Breast epithelium (tissue), 4 donors: ENCODE data around the gene SDK1. TPM values are rescaled to one million over a fixed set of nuclear protein-coding genes. Genes with fewer than 3 reads are reported as not detected.

ENCODE experiments used
- DNase-seq, 2 donors: peaks; one replicate each; pipeline ENCODE4 v3.0.0-alpha.2; 2019; ENCODE audit warnings: low spot score in 2 of 2
- H3K27ac ChIP-seq, 2 donors: fragments of 200-600 bp; sonication (generic) in 1 of 2; one replicate each; pipeline ENCODE4 v1.5.1; 2016 to 2019; ENCODE audit warnings: mild to moderate bottlenecking in 1 of 2
- H3K27me3 ChIP-seq, 2 donors: fragments of 200-600 bp; sonication (generic) in 1 of 2; one replicate each; pipeline versions ENCODE4 v1.5.1 to v1.6.0; 2017 to 2019; ENCODE audit warnings: control low read depth in 1 of 2, mild to moderate bottlenecking in 1 of 2
- H3K36me3 ChIP-seq: fragments of 200-600 bp; one replicate; pipeline ENCODE4 v1.5.1; 2019
- H3K4me1 ChIP-seq, 2 donors: fragments of 200-600 bp; sonication (generic); one replicate each; pipeline ENCODE4 v1.5.1; 2016 to 2019; ENCODE audit warnings: control low read depth in 1 of 2
- H3K4me3 ChIP-seq, 3 donors: fragments of 200-600 bp; sonication (generic); 1 replicate in 2 of 3; 2 replicates in 1 of 3; pipeline ENCODE4 v1.5.1; 2016 to 2019; ENCODE audit warnings: mild to moderate bottlenecking in 3 of 3, moderate library complexity in 2 of 3
- H3K9me3 ChIP-seq, 2 donors: fragments of 200-600 bp; sonication (generic) in 1 of 2; one replicate each; pipeline ENCODE4 v1.5.1; 2016 to 2019; ENCODE audit warnings: control low read depth in 1 of 2
- CTCF ChIP-seq, 3 donors: fragments of 450-650 bp; IDR thresholded peaks; one replicate each; pipeline ENCODE4 v1.5.1; 2016 to 2017; ENCODE audit warnings: antibody characterized with exemption in 3 of 3, mild to moderate bottlenecking in 3 of 3, moderate library complexity in 3 of 3
- POLR2A ChIP-seq: fragments of 450-650 bp; IDR thresholded peaks from one replicate; pipeline ENCODE4 v1.6.1; 2016; ENCODE audit warnings: antibody characterized with exemption, mild to moderate bottlenecking, moderate library complexity
- POLR2AphosphoS5 ChIP-seq, 3 donors: sonication (generic); formaldehyde crosslinking; IDR thresholded peaks; one replicate each; pipeline ENCODE4 v1.6.1; 2017; ENCODE audit warnings: antibody characterized with exemption in 3 of 3
- intact Hi-C: fragments of 100-400 bp; cut with DNase I; formaldehyde crosslinking; loops from one replicate; pipeline ENCODE4 v1.15.1; 2023; ENCODE audit warnings: low total_unique reads
- total RNA-seq, 3 donors: library from RNA; depleted of rRNA; stranded (reverse); fragments of >200 nt; gene quantifications; one replicate each; pipeline ENCODE4 v1.1.0, GENCODE V29; 2016

SDK1 gene
- total RNA-seq, 3 donors from 2014 or later = 3.7 to 18.2 (median 6.6) TPM

GRCh38 chr7:4123823-4124222 is 822.8 kb downstream of the SDK1 start:
- Histone ChIP-seq H3K27ac (no peak overlapping the region), H3K27me3 (no peaks in the 10 kb centered on the region), H3K4me1 (no peaks in the 10 kb centered on the region), H3K4me3 (no peak overlapping the region), H3K36me3 (no peaks in the 10 kb centered on the region), H3K9me3 (peaks cover 15 to 24% of the 10 kb centered on the region in 2 donors)
- TF ChIP-seq POLR2AphosphoS5 (IDR thresholded peaks at IDR 0.05) = no peak
- intact Hi-C loops = no loop called here
- peak in 1 of 2 donors; percentile 30 for DNase-seq

DNA sequence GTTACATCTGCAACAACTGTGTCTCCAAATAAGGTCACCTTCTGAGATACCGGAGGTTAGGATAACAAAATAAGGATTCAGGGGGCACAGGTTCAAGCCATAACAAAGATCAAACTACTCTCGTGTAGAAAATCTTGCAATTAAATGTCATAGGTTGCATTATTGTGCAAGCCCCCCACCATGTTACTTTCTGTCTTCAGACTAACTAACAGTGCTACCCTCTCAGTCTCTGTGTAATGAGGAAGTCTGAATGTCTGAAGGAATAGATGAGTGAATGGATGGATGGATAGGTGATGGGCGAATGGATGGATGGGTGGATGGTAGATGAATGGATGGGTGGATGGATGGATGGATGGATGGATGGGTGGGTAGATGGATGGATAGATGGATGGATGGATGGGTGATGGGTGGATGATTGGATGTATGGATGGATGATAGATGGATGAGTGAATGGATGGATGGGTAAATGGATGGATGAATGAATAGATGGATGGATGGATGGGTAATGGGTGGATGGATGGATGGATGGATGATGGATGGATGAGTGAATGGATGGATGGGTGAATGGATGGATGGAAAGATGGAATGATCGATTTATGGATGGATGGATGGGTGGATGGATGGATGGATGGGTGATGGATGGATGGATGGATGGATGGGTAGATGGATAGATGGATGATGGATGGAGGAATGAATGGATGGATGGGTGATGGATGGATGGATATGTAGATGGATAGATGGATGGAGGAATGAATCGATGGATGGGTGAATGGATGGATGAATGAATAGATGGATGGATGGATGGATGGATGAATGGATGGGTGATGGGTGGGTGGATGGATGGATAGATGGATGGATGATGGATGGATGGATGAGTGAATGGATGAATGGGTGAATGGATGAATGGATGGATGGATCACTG is 823.8 kb downstream of the SDK1 start:
- H3K4me3 ChIP-seq = no peak overlapping the region
- H3K36me3 ChIP-seq = no peaks in the 10 kb centered on the region
- H3K4me1 ChIP-seq = no peaks in the 10 kb centered on the region
- peaks cover 9 to 14% of the 10 kb centered on the region in 2 donors for H3K9me3 ChIP-seq
- H3K27ac ChIP-seq = no peak overlapping the region
- intact Hi-C loops = loop anchor here (5.0 kb wide), 1 partner anchor 1843 kb away; no protein-coding TSS in a partner anchor
- DNase-seq = no peak
- TF ChIP-seq CTCF (IDR thresholded peaks at IDR 0.05) (no peak), POLR2A (no peak), POLR2AphosphoS5 (IDR thresholded peaks at IDR 0.05) (no peak)
- H3K27me3 ChIP-seq = no peaks in the 10 kb centered on the region

GRCh38 chr7:4127909-4128560 is 827.0 kb downstream of the SDK1 start:
- Histone ChIP-seq H3K36me3 (no peaks in the 10 kb centered on the region), H3K9me3 (no peaks in the 10 kb centered on the region), H3K27me3 (no peaks in the 10 kb centered on the region), H3K27ac (no peak overlapping the region), H3K4me1 (no peaks in the 10 kb centered on the region), H3K4me3 (no peak overlapping the region)
- intact Hi-C loops = loop anchor here (5.0 kb wide), 1 partner anchor 1846 kb away; no protein-coding TSS in a partner anchor
- peak in 1 of 2 donors; percentile 31 for DNase-seq
- TF ChIP-seq POLR2AphosphoS5 (IDR thresholded peaks at IDR 0.05) (no peak), POLR2A (no peak), CTCF (IDR thresholded peaks at IDR 0.05) (no peak)

GRCh38 chr7:4129481-4130122 is 828.5 kb downstream of the SDK1 start:
- Histone ChIP-seq H3K27me3 (no peaks in the 10 kb centered on the region), H3K9me3 (no peaks in the 10 kb centered on the region), H3K4me1 (no peaks in the 10 kb centered on the region), H3K27ac (peak overlapping the region in 1 of 2 donors; percentile 7), H3K4me3 (peak overlapping the region in 2 of 3 donors; percentile 18 to 39), H3K36me3 (no peaks in the 10 kb centered on the region)
- TF ChIP-seq CTCF (IDR thresholded peaks at IDR 0.05) = no peak
- no peak for TF ChIP-seq POLR2A
- TF ChIP-seq POLR2AphosphoS5 (IDR thresholded peaks at IDR 0.05) = no peak
- intact Hi-C loops = loop anchor here (5.0 kb wide), 1 partner anchor 1847 kb away; no protein-coding TSS in a partner anchor
- DNase-seq = peak; percentile 55 to 70

GRCh38 chr7:4131063-4131462 is 830.0 kb downstream of the SDK1 start:
- Histone ChIP-seq H3K9me3 (no peaks in the 10 kb centered on the region), H3K27me3 (no peaks in the 10 kb centered on the region), H3K4me3 (no peak overlapping the region), H3K4me1 (no peaks in the 10 kb centered on the region), H3K36me3 (no peaks in the 10 kb centered on the region), H3K27ac (no peak overlapping the region)
- TF ChIP-seq CTCF (IDR thresholded peaks at IDR 0.05) = no peak
- no peak for TF ChIP-seq POLR2A
- TF ChIP-seq POLR2AphosphoS5 (IDR thresholded peaks at IDR 0.05) = no peak
- intact Hi-C loops = no loop called here
- no peak for DNase-seq
